Forelimb muscle (tissue), 1 donor: ENCODE results near the gene EDARADD. TPM values are rescaled to one million over a fixed set of nuclear protein-coding genes. Genes with fewer than 3 reads are reported as not detected.

Experiments
- DNase-seq: peaks from one replicate; pipeline ENCODE4 v3.0.0-alpha.2; 2013; ENCODE audit warnings: low read depth
- polyA plus RNA-seq: library from polyadenylated mRNA; unstranded; fragments of 120-200 nt; gene quantifications from one replicate; pipeline ENCODE4 v1.2.1, GENCODE V29; 2013; ENCODE audit not compliant: insufficient read length

The EDARADD gene
- polyA plus RNA-seq, 1 donor = 0.32 TPM

GRCh38 chr1:236392182-236392581 lies 1.9 kb upstream of the EDARADD start:
- no peak for DNase-seq

- DNase-seq = no peak
These were observed 768 bp downstream of the EDARADD start for GRCh38 chr1:236394879-236395229.

GRCh38 chr1:236395230-236395946 lies 1.3 kb downstream of the EDARADD start:
- DNase-seq = no peak

- no peak for DNase-seq
These were observed 2.0 kb downstream of the EDARADD start for GRCh38 chr1:236395947-236396664.

GRCh38 chr1:236396665-236397043 lies 2.6 kb downstream of the EDARADD start:
- no peak for DNase-seq

- DNase-seq = no peak
These were observed 3.2 kb downstream of the EDARADD start for GRCh38 chr1:236397173-236397759.

GRCh38 chr1:236398538-236398937 lies 4.5 kb downstream of the EDARADD start:
- DNase-seq = no peak

GRCh38 chr1:236400061-236400603 lies 6.0 kb downstream of the EDARADD start:
- no peak for DNase-seq

GRCh38 chr1:236401698-236402097 lies 7.6 kb downstream of the EDARADD start:
- DNase-seq = no peak

- no peak for DNase-seq
These were observed 10.0 kb downstream of the EDARADD start for GRCh38 chr1:236403905-236404696.

- DNase-seq = no peak
These were observed 13.0 kb downstream of the EDARADD start for GRCh38 chr1:236407059-236407458.

- DNase-seq = no peak
These were observed 19.6 kb downstream of the EDARADD start for GRCh38 chr1:236413688-236414087.

GRCh38 chr1:236416165-236416564 lies 22.1 kb downstream of the EDARADD start:
- no peak for DNase-seq

- no peak for DNase-seq
These were observed 23.2 kb downstream of the EDARADD start for GRCh38 chr1:236417336-236417735.

- no peak for DNase-seq
These were observed 25.4 kb downstream of the EDARADD start for GRCh38 chr1:236419502-236419901.

GRCh38 chr1:236421022-236421421 lies 26.9 kb downstream of the EDARADD start:
- DNase-seq = no peak

- no peak for DNase-seq
These were observed 27.9 kb downstream of the EDARADD start for GRCh38 chr1:236421850-236422516.

- DNase-seq = no peak
These were observed 28.4 kb downstream of the EDARADD start for GRCh38 chr1:236422517-236422876.

- DNase-seq = no peak
These were observed 31.1 kb downstream of the EDARADD start for GRCh38 chr1:236425031-236425663.

GRCh38 chr1:236426215-236426614 lies 32.1 kb downstream of the EDARADD start:
- no peak for DNase-seq

- DNase-seq = no peak
These were observed 35.7 kb downstream of the EDARADD start for GRCh38 chr1:236429715-236430274.
